ENCODE measurements around the gene BAIAP2L1.

GRCh38 chr7:98334081-98334480 lies 66.8 kb downstream of the BAIAP2L1 start:
- TF ChIP-seq, protein P1, sequence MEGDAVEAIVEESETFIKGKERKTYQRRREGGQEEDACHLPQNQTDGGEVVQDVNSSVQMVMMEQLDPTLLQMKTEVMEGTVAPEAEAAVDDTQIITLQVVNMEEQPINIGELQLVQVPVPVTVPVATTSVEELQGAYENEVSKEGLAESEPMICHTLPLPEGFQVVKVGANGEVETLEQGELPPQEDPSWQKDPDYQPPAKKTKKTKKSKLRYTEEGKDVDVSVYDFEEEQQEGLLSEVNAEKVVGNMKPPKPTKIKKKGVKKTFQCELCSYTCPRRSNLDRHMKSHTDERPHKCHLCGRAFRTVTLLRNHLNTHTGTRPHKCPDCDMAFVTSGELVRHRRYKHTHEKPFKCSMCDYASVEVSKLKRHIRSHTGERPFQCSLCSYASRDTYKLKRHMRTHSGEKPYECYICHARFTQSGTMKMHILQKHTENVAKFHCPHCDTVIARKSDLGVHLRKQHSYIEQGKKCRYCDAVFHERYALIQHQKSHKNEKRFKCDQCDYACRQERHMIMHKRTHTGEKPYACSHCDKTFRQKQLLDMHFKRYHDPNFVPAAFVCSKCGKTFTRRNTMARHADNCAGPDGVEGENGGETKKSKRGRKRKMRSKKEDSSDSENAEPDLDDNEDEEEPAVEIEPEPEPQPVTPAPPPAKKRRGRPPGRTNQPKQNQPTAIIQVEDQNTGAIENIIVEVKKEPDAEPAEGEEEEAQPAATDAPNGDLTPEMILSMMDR (IDR thresholded peaks at IDR 0.05): no peak
- TF ChIP-seq POLR2A (IDR thresholded peaks at IDR 0.05): no peak

All from thyroid gland (tissue), 4 donors.